Spleen (tissue), 7 donors: ENCODE measurements around the gene KCTD8.

Source experiments
- CTCF ChIP-seq, 11 experiments: fragments of 200-600 bp in 7 of 11; fragments of 450-650 bp in 4 of 11; sonication (generic) in 4 of 11; IDR thresholded peaks in 8 of 11; conservative IDR thresholded peaks in 3 of 11; 1 replicate in 7 of 11; 2 replicates in 4 of 11; pipeline versions ENCODE4 v1.4.0 to v1.8.0; 2016 to 2021; ENCODE audit warnings: antibody characterized with exemption in 11 of 11, inconsistent platforms in 4 of 11, mild to moderate bottlenecking in 1 of 11
- POLR2AphosphoS5 ChIP-seq, 3 donors: sonication (generic); formaldehyde crosslinking; IDR thresholded peaks; one replicate each; pipeline ENCODE4 v1.5.1; 2017; ENCODE audit warnings: antibody characterized with exemption in 3 of 3
- donor health status: DM: no; HTN: no; CAD: no; lungs with moderate emphysema.
- donor health status: DM: no; HTN: no; CAD: no.
- donor health status: DM: no; HTN: no; CAD: no.

- TF ChIP-seq CTCF (IDR thresholded peaks at IDR 0.05 in 8 of 11, conservative IDR thresholded peaks at IDR 0.05 in 3 of 11) (no peak), POLR2AphosphoS5 (IDR thresholded peaks at IDR 0.05) (no peak)
Measured at GRCh38 chr4:44279469-44279868, 169.1 kb downstream of the KCTD8 start.
